Superior temporal gyrus (tissue), 1 donor: ENCODE measurements around the gene TSPAN10.
A peak's percentile ranks its signal among the peaks of the same experiment; 100 is the strongest.

Experiments
- DNase-seq: peaks from one replicate; pipeline ENCODE4 v3.0.0-alpha.2; 2016; ENCODE audit errors: extremely low spot score

Gene TSPAN10

DNA sequence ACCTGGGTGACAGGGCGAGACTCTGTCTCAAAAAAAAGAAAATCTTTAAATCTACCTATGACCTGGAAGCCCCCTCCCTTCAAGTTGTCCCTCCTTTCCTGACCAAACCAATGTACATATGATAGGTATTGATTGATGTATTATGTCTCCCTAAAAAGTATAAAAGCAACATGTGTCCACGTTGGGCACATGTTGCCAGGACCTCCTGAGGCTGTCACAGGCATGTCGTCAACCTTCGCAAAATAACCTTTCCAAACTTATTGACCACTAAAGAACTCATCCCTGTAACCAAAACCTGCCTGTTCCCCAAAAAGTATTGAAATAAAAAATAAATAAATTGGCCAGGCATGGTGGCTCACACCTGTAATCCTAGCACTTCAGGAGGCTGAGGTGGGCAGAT lies 25.0 kb downstream of the TSPAN10 start:
- DNase-seq: no peak

DNA sequence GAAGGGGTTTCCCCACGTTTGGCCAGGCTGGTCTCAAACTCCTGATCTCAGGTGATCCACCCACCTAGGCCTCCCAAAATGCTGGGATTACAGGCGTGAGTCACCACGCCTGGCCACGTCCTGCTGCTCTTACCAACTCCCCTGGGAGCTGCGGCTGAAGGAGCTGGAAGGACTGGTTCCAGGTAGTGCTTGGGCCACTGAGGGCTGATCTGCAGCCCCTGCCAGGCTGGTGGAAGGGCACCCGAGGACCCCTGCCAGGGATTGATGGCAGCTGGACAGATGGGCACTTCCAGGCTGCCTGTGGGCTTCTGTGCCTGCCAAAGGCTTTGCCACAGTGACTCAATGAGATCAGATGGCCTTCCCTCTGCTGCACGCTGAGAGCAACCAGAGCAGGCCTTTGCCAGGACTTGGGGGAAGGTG lies 27.1 kb downstream of the TSPAN10 start:
- DNase-seq: no peak

DNA sequence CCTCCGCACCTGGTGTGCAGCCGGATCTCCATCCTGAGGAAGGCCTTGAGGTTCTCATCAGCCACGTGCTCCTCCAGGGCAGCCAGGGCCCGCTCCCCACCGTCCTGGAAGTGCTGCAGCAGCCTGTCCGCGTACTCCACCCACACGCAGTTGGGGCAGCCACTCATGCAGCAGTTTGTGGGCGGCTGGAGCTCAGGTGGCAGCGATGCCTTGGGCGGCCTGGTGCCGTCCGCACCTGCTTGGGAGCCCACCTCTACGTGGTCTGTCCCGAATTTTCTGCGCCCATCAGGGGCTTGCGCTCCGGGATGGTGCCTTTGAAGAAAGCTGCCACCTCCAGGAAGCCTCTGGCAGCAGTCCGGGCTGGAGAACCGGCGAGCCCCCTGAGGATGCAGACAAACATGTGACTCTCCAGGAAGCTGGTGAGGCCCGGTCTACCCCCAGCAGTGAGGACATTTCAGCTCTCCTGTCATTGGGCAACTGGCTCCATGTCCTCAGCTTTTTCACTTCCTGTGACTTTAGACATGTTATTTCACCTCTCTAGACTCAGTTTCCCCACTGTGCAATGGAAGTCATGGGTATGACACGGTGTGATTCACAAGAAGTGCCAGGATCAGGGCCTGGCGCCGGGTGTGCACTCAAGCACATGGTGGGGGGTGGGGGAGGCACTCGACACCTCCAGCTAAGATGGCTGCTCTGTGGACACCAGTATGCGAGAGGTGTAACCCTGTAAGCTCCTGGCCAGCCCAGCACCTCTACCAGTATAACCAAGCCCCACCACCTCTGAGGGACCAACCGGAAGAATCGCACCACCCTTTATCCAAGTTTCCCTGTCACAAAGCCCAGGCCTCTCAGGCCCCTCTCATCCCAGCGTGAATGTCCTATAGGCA lies 28.5 kb downstream of the TSPAN10 start:
- no peak for DNase-seq

DNA sequence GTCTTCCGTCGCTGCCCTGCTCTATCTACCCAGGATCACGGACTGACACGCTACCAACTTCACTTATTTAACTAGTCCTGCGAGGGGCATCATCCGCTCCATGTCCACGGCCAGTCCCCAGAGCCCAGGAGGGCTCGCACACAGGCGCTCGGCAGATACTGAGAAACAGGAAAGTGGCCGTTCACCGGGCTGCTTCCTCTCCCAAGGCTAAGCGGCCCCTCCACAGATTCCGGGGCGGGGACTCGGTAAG lies 29.0 kb downstream of the TSPAN10 start:
- DNase-seq: no peak

DNA sequence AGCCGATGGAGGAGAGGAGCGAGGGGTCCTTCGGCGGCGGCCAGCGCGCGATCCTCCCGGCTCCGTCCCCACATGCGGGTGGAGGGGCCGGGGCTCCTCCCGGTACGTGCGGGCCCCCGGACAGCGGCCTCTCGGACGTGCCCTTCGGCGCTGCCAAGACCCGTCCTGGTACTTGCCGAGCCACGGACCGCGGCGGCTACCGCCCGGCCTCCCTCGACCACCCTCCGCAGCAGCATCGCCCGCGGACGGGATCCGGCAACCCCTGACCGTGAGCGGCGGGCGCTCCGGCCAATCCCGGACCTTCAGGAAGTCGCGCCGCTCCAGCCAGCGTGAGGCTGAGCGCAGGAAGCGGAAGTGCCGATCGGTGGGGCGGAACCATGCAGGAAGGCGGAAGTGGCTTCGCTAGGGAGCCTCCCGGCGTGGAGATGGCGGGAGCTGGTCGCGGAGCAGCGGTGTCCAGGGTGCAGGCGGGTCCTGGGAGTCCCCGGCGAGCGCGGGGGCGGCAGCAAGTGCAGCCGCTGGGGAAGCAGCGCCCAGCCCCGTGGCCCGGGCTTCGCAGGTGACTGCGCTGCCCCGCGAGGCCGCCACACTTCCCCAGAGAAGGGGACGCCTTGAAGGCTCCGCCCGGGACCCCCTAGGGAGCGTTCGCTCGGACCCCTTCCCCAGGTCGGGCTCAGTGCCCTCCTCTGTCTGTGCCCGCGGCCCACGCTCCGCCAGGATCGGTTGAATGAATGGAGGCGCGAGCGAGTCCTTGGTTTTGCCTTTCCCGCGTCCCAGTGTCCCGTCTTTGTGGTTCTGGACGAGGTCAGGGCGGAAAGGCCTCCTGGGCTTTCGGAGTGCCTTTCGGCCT lies 29.6 kb downstream of the TSPAN10 start, which contains the start of the genes CCDC137 and OXLD1:
CCDC137 (plus strand) TSS at position 396 of the 850 bp plus-strand sequence; CDS start at position 426, 30 bp downstream.
OXLD1 (minus strand) TSS at position 264 of the 850 bp plus-strand sequence; CDS start at position 236, 28 bp downstream.
- DNase-seq: peak; percentile 98

DNA sequence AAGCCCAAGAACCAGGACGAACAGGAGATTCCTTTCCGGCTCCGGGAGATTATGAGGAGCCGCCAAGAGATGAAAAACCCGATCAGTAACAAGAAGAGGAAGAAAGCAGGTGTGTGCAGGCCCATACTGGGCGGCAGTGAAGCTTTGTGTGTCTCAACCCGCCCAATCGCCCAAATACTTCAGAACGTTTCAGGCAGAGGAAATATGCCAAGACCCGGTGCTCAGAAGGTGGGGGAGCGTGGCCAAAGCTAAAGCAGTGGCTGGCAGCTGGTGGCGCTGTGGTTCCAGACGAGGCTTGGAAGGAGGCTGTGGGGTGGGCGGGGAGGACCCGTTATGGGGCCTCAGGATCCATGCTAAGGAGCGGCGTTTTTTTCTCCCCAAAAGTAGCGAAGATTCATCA lies 30.8 kb downstream of the TSPAN10 start:
- DNase-seq: no peak

DNA sequence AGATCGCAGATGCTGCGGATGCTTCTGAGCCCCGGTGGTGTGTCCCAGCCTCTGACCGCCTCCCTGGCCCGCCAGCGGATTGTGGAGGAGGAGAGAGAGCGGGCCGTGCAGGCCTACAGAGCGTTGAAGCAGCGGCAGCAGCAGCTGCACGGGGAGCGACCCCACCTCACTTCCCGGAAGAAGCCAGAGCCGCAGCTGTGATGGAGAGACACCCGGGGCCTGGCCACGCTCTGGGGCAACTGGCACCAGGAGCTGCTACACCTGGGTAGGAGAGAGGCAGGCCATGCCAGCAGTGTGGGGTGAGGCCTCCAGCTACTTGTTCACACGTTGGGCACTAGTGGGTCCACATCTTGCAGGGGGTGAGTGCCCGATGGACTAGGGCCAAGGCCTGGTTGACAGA lies 35.5 kb downstream of the TSPAN10 start:
- DNase-seq: no peak

DNA sequence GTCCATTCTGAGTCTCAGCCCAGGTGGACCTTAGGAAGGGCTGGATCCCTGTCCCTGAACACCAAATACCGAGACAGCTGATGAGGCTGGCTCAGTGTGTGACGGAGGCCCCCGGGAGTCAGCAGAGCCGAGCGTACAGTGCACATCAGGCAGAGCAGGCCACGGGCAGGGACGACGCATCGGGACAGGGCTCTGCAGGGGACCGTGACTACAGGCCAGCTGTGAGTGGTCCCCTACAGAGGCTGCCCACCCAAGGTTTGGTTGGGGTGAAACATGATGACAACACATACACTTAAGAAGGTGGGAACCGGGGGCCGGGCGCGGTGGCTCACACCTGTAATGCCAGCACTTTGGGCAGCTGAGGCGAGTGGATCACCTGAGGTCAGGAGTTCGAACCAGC lies 36.0 kb downstream of the TSPAN10 start:
- no peak for DNase-seq

DNA sequence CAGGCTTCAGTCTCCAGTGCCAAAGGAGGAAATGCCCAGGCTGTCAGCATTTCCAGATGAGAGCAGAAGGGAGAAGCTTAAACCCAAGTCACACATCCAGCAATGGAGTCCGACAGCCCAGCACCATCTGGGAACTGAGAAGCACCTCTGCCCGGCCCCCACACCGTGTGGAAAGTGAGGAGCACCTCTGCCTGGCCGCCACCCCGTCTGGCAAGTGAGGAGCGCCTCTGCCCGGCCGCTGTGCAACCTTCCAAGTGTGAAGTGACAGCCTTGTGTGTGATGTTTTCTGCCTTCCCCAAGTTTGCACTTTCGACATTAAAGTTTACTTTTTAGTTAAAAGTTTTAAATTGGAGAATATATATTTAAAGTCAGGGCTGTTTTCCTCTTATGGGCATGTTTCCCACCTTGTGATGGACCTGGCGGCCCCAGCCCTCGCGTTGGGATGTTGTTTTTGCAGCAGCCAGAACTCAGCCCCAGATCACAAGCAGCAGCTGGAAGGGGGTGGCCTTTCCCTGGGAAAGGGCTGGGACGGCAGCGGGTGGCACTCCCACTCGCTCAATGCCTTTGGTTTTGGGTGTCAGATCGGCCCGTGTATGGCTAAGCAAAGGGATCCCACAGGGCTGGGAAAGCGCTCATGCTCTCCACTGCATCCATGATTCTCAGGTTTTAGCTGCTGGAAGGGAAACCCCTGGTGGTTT lies 36.7 kb downstream of the TSPAN10 start:
- no peak for DNase-seq

DNA sequence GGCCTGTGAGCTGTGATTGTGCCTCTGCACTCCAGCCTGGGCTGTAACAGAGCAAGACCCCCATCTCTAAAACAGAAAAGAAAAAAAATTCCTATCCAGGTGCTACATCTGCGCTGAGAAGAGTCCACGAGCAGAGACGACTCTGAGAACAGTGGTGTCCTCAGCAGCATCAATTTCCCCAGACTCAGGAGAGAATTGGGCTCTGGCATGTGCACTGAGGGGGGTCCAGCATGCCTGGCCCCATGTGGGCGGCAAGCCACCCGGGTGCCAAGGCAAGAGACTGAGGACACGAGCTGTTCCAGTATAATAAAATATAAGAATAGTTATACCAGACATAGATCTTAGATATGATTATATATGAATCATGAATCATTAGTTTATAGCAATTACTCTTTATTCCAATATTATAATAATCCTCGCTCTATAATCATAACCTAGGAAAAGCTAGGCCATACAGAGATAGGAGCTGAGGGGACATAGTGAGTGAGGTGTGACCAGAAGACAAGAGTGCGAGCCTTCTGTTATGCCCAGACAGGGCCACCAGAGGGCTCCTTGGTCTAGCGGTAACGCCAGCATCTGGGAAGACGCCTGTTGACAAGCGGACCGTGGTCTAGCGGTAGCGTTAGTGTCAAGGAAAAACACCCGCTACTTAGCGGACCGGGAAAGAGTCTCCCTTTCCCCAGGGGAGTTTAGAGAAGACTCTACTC lies 38.7 kb downstream of the TSPAN10 start:
- DNase-seq: peak; percentile 29

DNA sequence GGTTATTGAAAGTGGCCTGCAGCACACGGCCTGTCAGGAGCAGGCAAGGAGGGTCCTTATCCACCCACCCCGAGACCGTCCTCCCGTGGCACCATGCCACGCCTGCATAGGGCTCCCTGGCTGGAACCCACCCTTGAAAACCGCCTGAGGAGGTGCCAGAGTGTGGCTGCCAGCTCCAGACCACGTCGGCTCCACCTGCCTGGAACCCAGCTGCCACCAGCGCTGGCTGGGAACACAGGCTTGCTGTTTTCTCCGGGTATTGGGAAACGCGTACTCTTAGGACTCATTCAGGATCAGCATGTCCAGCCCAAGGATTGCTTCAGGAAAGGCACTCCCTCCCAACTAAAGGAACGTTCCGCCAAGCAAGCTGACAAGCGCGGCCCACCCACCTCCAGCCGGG lies 39.9 kb downstream of the TSPAN10 start:
- DNase-seq: no peak

DNA sequence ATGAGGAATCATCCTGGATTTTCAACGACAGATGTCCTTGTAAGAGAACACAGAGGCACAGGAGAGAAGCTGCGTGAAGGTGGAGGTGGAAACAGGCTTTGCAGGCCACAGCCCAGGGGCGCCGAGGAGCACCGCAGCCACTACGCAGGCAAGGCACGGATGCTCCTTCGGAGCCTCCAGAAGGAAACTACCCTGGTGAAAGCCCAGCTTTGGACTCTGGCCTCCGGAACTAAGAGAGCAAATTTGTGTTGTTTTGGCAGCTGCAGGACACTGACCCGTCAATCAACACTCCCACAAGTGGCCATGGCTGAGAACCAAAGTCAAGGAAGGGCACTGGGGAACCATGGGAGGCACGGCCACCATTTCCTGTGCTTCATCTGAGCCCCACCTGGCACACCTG lies 43.2 kb downstream of the TSPAN10 start:
- no peak for DNase-seq

DNA sequence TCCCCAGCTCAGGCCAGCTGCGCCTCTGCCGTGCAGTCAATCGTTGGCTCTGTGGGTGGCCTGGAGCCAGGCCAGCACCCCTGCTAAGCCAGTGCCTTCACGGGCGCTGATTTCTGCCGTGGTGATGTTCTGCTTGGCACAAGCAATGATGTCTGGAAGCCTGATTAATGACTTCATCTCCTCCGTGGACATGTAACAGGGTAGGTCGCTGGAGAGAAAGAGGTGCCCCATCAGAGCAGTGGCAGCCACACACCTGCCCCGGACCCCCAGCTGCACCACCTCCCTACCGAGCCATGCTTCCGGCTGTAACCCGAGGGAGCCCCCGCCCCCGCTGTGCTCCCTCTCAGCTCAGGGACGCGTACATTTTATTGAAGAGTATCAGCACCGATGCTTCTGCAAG lies 44.7 kb downstream of the TSPAN10 start:
- no peak for DNase-seq

DNA sequence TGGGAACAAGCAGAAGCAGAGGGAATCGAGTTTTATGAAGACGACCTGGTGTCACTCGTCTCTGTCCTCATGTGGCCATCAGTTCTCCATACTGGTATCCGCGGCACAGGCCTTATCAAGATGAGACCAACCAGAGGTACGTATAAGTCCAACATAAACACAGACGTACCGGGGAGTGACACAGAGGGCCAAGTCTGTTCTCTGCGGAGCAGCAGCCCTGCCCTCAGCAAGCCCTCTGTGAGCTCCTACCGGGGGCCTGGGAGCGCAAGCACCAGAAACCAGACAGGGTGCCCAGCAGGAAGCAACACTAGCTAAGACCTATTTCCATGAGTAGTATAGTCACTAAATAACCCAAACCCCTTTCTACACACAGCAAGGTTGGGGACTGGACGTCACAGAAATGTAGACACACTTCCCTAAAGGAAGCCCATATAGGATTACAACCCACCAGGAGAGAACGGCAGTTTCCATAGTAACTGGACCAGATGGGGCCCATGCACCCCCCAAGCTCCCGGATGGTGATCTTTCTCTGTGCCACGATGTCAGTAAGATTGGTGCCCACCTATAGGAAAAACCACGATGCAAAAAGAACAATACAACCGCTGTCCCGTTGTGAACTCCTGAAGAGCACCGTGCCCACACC lies 45.7 kb downstream of the TSPAN10 start:
- no peak for DNase-seq

DNA sequence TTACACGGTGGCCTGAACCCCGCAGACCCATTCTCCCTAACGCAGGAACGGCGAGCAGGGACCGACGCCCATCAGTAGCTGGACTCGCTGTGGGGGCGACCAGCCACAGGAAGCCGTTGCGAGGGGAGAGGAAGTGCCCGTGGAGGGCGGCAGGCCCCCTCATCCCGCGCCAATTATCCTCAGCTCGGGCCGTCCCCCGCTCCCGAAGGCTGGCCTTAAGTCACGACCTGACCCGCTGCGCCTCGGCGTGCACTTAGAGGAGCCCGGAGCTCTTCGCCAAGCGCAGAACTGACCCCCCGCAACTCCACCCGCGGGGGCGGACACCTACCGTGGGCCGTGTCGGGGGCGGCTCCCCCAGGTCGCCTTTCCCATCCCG lies 46.2 kb downstream of the TSPAN10 start:
- no peak for DNase-seq

DNA sequence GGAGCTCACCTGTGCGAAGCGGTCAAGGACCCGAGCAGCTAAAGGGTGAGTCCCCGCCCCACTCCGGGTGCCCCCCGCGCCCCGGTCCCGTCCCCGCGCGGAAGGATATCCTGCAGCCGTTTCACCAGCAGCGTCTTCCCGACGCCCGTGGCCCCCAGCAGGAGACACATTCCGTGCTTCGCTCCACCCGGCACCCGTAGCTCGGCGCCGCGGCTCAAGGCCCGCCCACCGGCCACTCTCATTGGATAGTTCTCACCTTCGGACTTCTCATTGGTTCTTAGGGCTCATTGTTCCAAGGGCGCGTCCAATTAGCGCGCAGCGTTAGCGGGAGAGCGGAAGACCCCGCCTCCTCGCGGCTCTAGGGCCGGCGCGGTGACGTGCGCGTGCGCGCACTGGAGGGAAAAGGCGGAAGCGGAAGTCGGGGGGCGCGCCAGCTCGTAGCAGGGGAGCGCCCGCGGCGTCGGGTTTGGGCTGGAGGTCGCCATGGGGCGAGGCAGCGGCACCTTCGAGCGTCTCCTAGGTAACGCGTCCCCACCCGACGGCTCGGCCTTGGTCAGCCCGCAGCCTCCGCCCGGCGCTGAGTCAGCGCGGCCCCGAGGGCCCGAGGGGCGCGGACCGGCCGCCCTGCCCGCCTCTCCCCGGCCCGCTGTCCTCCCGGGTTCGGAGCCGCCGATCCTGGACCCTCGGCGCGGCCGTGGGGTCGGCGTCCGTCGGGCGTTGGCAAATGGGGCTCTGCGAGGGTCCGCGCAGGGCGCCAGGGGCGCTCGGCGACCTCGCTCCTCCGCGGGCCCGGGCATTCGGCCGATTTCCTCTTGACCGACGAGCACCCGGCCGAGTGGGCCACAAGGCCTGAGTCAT lies 46.8 kb downstream of the TSPAN10 start, which contains the start of the genes ARL16 and HGS:
ARL16 (minus strand) TSS at position 214 of the 858 bp plus-strand sequence; CDS start at position 170, 44 bp downstream.
HGS (plus strand) TSS at position 428 of the 858 bp plus-strand sequence; CDS start at position 484, 56 bp downstream.
- peak; percentile 99 for DNase-seq

DNA sequence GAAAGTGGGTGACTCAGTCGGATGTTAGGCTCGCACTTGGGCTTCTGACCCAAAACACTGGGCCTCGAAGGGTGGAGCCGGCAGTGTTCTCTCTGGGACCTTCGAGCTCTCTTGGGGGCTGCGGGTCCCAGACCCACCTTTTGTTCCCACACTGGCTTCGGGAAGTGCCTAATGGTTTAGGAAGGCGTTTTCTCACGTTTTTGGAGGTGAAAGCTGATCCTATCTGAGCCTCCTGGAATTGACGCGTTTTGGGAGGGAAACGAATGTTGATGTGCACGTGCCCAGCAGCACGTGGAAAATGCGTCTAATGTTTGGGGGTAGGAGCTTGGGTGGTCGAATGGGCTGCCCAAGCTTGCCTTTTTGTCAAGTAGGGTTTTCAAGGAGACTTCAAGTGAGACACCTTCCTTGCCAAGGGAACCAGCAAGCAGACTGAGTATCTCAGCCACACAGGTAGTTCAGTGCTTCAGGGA lies 47.5 kb downstream of the TSPAN10 start:
- DNase-seq: no peak

DNA sequence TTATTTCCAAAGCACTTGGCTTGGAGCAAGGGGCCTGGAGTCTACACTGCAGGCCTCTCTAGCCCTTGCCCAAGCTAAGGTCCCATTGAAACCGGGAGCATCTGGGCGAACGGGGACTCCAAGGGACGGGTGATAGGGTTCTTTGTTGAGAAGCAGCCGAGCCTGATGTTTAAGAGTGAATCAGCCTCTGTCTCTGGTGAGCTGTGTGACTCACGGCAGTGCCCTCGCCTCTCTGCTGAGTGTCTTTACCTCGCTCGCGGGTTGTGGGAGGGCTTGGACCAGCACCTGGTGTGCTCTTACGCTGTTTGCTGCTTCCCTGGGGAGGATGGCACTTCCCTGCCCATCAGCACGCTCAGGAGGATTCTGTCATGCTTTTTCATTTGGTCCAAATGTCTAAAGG lies 48.1 kb downstream of the TSPAN10 start:
- DNase-seq: no peak

DNA sequence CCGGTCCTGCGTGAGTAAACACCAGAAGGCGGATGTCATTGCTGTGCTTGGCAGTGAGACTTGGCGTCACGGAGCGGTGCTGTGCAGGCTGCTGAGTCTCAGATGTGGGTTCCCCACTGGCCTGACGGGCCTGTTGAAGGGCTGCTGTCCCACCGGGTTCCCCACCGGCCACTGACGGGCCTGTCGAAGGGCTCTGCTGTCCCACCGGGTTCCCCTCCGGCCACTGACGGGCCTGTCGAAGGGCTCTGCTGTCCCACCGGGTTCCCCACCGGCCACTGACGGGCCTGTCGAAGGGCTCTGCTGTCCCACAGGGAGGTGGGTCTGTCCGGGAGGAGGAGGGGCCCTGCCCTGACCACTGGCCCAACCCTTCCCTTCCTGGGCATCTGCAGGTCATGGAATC lies 49.6 kb downstream of the TSPAN10 start:
- no peak for DNase-seq
